ENCODE data around the gene ERBB2.
A peak's percentile ranks its signal among the peaks of the same experiment; 100 is the strongest.

The ERBB2 gene

GRCh38 chr17:39729280-39729851 lies 29.5 kb downstream of the ERBB2 start:
- no peak for DNase-seq

DNA sequence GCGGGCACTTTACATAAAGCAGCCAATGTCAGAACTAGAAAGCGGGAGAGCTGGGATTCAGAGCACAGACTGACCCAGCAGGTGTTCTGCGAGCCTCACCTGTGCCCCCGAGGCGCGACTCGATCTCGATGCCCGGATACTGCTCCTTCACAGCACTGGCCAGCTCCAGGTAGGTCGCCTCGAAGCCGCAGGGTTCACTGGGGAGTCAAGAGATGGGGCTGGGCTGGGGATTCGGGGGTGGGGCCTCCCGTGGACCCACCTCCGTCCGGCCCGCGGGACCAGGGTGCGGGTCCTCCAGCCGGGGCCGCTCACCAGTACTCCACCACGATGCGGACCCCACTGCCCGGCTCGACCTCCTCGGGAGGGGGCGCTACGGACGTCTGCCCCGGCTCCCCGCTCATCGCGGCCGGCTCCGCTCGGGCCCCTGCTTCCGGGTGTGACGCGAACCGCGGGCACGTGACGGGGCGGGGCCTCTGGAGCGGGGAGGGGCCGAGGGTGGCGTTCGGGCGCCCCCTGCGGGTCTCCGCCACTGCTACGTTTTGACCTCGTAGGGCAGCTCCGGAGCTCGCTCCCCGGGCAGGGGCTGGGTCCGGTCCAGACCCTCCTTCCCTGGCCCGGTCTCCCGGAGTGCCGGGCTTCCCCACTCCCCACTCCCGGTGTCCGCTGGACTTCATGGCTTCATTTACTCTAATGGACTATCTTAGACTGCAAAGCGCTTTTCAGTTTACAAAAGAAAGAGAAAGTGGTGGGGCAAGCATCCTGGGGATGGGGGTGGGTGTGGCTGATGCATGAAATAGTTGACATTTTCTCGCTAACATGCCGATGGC lies 30.4 kb downstream of the ERBB2 start, which contains the start of gene MIEN1:
TSS of gene MIEN1 (minus strand) at position 438 of the 827 bp plus-strand sequence. CDS start at position 401, 37 bp downstream.
- DNase-seq: peak; percentile 96

- no peak for DNase-seq
These were observed 32.7 kb downstream of the ERBB2 start for GRCh38 chr17:39732586-39732985.

DNA sequence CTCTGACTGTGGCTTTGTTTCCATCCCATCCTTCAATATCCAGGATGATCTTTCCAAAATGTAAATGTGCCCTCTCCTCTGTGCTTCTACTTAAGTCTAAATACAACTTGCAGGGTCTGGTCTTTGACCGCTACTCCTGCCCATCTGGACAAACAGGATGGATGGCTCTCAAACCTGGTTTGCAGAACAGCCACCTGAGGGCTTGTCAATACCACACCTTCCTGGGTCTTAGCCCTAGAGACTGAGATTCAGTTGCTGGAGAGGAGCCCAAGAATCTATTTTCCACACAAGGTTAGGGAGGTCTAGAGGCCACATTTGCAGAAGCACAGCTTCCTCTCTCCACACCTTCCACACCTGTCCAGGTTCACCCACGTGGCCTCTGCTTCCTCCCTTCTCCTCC lies 36.0 kb downstream of the ERBB2 start:
- no peak for DNase-seq

- no peak for DNase-seq
These were observed 36.7 kb downstream of the ERBB2 start for GRCh38 chr17:39736319-39737165.

DNA sequence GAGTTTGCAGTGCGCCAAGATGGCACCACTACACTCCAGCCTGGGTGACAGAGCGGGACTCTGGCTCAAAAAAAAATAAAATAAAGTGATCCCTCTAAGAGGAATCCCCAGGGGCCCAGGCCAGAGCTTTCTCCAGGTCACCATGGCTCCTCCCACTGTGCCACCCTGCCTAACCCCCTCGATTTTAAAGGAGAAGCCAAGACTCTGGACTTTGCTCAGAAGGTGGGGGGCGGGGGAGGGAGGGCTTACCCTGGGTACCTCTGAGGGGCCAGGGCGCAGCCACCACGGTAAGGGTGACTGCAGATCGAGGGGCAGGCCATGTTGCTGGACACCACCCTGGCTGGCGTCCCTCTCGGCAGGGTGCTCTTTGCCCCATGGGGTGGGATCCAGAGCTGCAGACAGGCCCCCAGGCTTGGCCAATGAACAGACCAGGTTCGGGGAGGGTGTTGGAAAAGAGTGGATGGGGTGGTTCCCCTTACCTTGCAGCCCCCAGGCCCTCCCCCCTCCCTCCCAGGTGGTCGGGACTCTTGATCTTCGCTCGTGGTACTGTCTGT lies 37.4 kb downstream of the ERBB2 start:
- no peak for DNase-seq

- DNase-seq: no peak
These were observed 38.1 kb downstream of the ERBB2 start, which contains the start of gene GRB7 for GRCh38 chr17:39737760-39738567. TSS of gene GRB7 (plus strand) at chr17:39737938. CDS start at chr17:39742302, 4,364 bp downstream.

DNA sequence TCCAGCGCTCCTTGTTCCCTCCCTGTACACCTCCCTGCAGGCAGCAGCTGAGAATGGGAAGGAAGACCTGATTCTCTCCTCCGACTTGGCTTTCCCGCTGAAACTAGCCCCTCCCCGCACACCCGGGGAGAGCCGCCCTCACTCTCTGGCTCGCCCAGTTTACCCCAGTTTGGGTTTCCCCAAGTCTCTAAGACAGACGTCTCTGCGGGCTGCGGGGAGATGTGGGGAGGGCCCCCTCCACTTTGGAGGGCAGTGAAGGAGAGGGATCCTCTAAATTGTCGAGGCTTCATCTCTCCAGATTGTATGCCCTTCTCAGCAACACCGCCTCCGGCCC lies 38.7 kb downstream of the ERBB2 start:
- no peak for DNase-seq

- no peak for DNase-seq
These were observed 39.4 kb downstream of the ERBB2 start for GRCh38 chr17:39738983-39739884.

DNA sequence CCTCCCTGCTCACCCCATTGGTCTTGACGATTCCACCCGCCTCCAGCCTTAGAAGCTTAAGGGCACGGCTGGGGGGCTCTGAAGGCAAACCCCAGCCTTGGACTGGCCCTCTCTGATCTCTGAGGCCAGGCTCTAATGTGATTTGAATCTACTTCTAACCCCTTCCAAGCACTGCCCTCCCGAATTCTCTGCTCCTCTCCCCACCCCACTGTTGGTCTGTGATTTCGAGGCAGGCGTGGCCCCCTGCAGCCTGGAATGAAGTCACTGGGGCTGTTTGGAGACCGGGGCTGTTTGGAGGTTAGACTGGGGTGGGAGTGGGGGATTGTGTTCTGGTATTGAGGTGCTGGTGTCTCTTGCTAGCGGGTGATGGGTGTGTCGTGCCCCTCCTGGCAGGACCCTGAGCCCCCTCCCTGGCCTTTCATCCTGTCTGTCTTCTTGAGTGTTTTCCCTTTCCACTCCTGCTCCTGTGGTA lies 40.1 kb downstream of the ERBB2 start:
- DNase-seq: no peak

- no peak for DNase-seq
These were observed 40.7 kb downstream of the ERBB2 start for GRCh38 chr17:39740357-39741111.

- no peak for DNase-seq
These were observed 42.4 kb downstream of the ERBB2 start for GRCh38 chr17:39742126-39742855.

GRCh38 chr17:39742856-39743436 lies 43.1 kb downstream of the ERBB2 start:
- no peak for DNase-seq

DNA sequence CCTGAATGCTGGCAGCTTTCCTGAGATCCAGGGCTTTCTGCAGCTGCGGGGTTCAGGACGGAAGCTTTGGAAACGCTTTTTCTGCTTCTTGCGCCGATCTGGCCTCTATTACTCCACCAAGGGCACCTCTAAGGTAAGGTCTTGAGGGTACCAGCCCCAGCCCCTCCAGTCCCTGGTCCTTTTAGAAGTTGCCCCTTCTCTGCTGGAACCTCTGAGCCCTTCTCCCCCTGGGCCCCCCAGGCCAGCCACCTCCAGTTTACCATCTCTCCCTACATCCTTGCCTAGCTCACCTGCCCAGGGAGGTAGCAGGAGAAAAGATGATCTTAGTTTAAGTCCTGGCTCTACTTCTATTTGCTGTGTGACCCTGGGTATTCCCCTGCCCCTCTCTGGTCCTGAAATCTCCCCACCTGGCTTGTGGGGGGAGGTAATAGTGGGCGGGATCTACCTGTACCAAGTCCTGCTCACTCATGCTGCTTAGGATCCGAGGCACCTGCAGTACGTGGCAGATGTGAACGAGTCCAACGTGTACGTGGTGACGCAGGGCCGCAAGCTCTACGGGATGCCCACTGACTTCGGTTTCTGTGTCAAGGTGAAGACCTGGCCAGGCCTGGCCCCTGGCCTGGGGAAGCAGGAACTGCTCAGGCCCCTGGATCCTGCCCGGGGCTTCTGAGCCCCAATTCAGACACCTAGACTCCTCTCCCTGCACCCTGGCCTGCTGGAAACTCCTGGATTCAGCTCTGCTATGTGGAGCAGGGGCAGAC lies 44.4 kb downstream of the ERBB2 start:
- DNase-seq: no peak

- DNase-seq: no peak
These were observed 45.0 kb downstream of the ERBB2 start for GRCh38 chr17:39744836-39745215.

GRCh38 chr17:39745335-39746144 lies 45.7 kb downstream of the ERBB2 start:
- DNase-seq: no peak

DNA sequence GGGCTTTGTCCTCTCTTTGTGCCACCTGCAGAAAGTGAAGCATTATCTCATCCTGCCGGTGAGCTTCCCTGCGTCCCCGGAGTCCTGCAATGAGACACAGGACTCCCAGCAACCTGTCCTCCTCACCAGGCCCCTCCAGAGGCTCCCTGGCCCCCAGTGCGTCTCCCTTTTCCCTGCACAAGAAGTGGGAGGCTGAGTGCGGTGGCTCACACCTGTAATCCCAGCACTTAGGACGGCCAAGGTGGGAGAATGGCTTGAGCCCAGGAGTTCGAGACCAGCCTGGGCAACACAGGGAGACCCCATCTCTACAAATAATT lies 46.2 kb downstream of the ERBB2 start:
- DNase-seq: no peak

DNA sequence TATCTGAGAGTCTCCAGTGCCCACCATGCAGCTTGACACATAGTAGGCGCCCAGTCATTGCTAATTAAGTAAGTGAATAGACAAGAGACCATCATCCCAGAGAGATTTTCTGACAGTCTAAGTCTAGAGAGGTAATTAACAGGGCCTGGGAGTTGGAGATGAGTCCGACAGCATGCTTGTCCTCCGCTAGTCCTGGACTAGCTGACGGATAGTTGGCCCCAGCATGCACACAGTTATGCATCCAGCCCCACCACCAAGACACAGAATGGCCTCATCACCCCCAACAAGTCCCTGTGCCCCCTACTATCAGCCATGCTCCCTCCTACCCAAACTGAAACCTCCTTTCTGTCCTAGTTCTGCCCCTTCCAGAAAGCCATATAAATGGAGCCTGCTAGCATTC lies 47.9 kb downstream of the ERBB2 start:
- no peak for DNase-seq
